ENCODE measurements around the gene PCGF2. TPM values are rescaled to one million over a fixed set of nuclear protein-coding genes. Genes with fewer than 3 reads are reported as not detected.

Gene PCGF2
- total RNA-seq, 1 donor from 2014 or later: 70.1 TPM

GRCh38 chr17:38741461-38741860 lies 6.7 kb downstream of the PCGF2 start:
- Mint-ChIP-seq H3K36me3 (ENCODE audit: unreplicated experiment) (peaks cover 5% of the 10 kb centered on the region), H3K4me3 (ENCODE audit: unreplicated experiment) (peak overlapping the region; percentile 12), H3K4me1 (ENCODE audit: low read depth, unreplicated experiment) (peaks cover 38% of the 10 kb centered on the region)

GRCh38 chr17:38740806-38741205 lies 7.3 kb downstream of the PCGF2 start:
- Mint-ChIP-seq H3K4me1 (ENCODE audit: low read depth, unreplicated experiment) (peaks cover 31% of the 10 kb centered on the region), H3K36me3 (ENCODE audit: unreplicated experiment) (peaks cover 5% of the 10 kb centered on the region), H3K4me3 (ENCODE audit: unreplicated experiment) (no peak overlapping the region), H3K27me3 (ENCODE audit: unreplicated experiment) (peaks cover 9% of the 10 kb centered on the region), H3K9me3 (ENCODE audit: unreplicated experiment) (peaks cover 16% of the 10 kb centered on the region), H3K27ac (ENCODE audit: unreplicated experiment) (peak overlapping the region; percentile 64)
- TF ChIP-seq, protein P1, sequence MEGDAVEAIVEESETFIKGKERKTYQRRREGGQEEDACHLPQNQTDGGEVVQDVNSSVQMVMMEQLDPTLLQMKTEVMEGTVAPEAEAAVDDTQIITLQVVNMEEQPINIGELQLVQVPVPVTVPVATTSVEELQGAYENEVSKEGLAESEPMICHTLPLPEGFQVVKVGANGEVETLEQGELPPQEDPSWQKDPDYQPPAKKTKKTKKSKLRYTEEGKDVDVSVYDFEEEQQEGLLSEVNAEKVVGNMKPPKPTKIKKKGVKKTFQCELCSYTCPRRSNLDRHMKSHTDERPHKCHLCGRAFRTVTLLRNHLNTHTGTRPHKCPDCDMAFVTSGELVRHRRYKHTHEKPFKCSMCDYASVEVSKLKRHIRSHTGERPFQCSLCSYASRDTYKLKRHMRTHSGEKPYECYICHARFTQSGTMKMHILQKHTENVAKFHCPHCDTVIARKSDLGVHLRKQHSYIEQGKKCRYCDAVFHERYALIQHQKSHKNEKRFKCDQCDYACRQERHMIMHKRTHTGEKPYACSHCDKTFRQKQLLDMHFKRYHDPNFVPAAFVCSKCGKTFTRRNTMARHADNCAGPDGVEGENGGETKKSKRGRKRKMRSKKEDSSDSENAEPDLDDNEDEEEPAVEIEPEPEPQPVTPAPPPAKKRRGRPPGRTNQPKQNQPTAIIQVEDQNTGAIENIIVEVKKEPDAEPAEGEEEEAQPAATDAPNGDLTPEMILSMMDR (IDR thresholded peaks at IDR 0.05; ENCODE audit: partially characterized antibody, unreplicated experiment): no peak
- DNase-seq: no peak

More at GRCh38 chr17:38741461-38741860, 6.7 kb downstream of the PCGF2 start:
- Mint-ChIP-seq H3K27me3 (ENCODE audit: unreplicated experiment) (peaks cover 9% of the 10 kb centered on the region), H3K9me3 (ENCODE audit: unreplicated experiment) (peaks cover 18% of the 10 kb centered on the region), H3K27ac (ENCODE audit: unreplicated experiment) (no peak overlapping the region)
- TF ChIP-seq, protein P1 (IDR thresholded peaks at IDR 0.05; ENCODE audit: partially characterized antibody, unreplicated experiment): no peak
- no peak for DNase-seq

GRCh38 chr17:38740044-38740443 lies 8.1 kb downstream of the PCGF2 start:
- no peak for DNase-seq
- H3K27me3 Mint-ChIP-seq (ENCODE audit: unreplicated experiment): peaks cover 9% of the 10 kb centered on the region
- peaks cover 16% of the 10 kb centered on the region for H3K9me3 Mint-ChIP-seq (ENCODE audit: unreplicated experiment)
- TF ChIP-seq, protein P1 (IDR thresholded peaks at IDR 0.05; ENCODE audit: partially characterized antibody, unreplicated experiment): no peak
- H3K27ac Mint-ChIP-seq (ENCODE audit: unreplicated experiment): no peak overlapping the region
- peaks cover 5% of the 10 kb centered on the region for H3K36me3 Mint-ChIP-seq (ENCODE audit: unreplicated experiment)
- H3K4me1 Mint-ChIP-seq (ENCODE audit: low read depth, unreplicated experiment): peaks cover 31% of the 10 kb centered on the region
- H3K4me3 Mint-ChIP-seq (ENCODE audit: unreplicated experiment): no peak overlapping the region

GRCh38 chr17:38739305-38739704 lies 8.8 kb downstream of the PCGF2 start:
- H3K27me3 Mint-ChIP-seq (ENCODE audit: unreplicated experiment): peaks cover 9% of the 10 kb centered on the region
- no peak for DNase-seq
- TF ChIP-seq, protein P1 (IDR thresholded peaks at IDR 0.05; ENCODE audit: partially characterized antibody, unreplicated experiment): no peak
- H3K4me1 Mint-ChIP-seq (ENCODE audit: low read depth, unreplicated experiment): peaks cover 27% of the 10 kb centered on the region
- peaks cover 16% of the 10 kb centered on the region for H3K9me3 Mint-ChIP-seq (ENCODE audit: unreplicated experiment)
- H3K36me3 Mint-ChIP-seq (ENCODE audit: unreplicated experiment): peaks cover 5% of the 10 kb centered on the region
- no peak overlapping the region for H3K27ac Mint-ChIP-seq (ENCODE audit: unreplicated experiment)
- no peak overlapping the region for H3K4me3 Mint-ChIP-seq (ENCODE audit: unreplicated experiment)

DNA sequence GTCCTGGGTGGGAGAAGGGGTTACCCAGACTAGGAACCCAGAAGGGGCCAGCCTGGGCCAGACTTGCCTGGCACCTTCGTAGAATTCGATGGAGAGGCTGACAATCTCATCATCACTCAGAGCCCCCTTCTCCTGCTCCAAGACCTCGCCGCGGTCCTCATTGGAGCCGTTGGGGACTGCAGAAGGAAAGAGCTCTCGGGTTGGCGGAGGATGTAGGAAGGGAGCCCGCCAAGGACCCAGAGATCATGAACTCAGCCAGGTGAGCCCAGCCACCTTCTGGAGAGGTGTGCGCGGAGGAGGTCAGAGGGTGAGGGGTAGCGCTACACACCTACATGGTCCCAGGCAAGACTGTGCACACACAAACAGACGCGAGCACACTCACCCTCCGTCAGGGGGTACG lies 9.4 kb downstream of the PCGF2 start:
- DNase-seq: no peak
- H3K9me3 Mint-ChIP-seq (ENCODE audit: unreplicated experiment): peaks cover 13% of the 10 kb centered on the region
- H3K27me3 Mint-ChIP-seq (ENCODE audit: unreplicated experiment): peaks cover 9% of the 10 kb centered on the region
- H3K4me3 Mint-ChIP-seq (ENCODE audit: unreplicated experiment): no peak overlapping the region
- H3K4me1 Mint-ChIP-seq (ENCODE audit: low read depth, unreplicated experiment): peaks cover 24% of the 10 kb centered on the region
- H3K27ac Mint-ChIP-seq (ENCODE audit: unreplicated experiment): no peak overlapping the region
- TF ChIP-seq, protein P1 (IDR thresholded peaks at IDR 0.05; ENCODE audit: partially characterized antibody, unreplicated experiment): no peak
- peaks cover 5% of the 10 kb centered on the region for H3K36me3 Mint-ChIP-seq (ENCODE audit: unreplicated experiment)
